Measurements from ENCODE around the gene CAP2.

CAP2 gene, protein sequence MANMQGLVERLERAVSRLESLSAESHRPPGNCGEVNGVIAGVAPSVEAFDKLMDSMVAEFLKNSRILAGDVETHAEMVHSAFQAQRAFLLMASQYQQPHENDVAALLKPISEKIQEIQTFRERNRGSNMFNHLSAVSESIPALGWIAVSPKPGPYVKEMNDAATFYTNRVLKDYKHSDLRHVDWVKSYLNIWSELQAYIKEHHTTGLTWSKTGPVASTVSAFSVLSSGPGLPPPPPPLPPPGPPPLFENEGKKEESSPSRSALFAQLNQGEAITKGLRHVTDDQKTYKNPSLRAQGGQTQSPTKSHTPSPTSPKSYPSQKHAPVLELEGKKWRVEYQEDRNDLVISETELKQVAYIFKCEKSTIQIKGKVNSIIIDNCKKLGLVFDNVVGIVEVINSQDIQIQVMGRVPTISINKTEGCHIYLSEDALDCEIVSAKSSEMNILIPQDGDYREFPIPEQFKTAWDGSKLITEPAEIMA

DNA sequence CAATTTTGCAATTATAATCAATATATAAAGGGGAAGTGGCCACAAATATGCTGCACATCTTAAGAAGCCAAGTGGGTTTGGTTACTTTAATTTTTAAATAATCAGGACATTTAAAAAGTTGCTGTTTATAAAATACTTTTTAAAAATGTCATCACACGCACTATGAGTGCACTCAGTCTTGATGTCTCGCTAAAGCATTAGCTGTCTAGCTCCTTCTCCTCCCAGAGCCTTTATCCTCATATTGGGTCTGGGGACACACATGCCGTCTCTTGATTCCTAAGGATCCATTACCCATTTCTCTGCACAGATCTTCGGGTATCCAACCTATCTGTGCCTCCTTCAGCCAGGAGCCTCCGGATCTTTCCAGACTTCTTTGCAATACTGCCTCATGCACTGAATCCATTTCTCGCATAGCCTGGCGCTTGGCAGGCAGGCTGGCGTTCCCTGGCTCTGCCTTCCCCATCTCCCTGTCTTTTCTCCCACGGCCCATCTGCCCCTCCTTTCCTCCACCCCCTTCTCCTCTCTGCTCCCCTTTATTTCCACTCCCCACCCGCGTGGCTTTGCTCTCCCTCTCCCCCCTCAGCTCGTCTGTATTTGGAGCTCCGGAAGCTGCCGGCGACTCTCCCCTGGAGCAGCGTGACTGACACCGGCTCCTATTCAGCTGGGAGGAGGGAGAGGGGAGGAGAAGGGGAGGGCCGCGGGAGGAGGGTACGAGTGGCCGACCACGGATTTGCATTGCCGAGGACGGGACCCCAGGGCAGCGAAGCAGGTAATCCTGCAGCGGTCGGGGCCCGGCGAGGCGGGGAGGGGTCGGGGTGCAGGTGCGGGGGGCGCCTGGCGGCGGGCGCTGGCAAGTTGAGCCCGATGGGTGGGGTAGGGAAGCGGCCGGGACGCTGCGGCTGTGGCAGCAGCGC, at the start of gene CAP2:
Gene CAP2, plus strand, starts transcription at position 618 of the 914 bp plus-strand sequence. CDS start 27,961 bp downstream, outside the sequence.
- DNase-seq, result no peak

DNA sequence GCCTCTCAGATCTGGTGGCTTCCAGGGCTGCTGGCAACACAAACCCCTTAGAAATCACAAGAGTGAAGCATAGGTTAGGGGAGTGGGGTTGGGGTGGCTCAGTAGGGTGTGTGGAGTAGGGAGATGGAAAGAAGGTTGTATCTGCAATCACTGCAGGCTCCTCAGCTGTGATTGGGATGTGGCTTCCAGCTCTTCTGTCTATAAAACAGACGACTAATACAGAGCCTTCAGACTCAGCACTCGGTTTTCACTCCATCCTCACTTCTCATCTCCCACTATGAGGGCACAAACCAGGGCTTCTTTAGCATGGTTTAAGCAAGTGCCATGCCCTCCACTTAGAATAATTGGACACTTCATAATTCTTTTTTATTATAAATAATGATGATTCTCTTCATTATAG, 46.4 kb upstream of the CAP2 start:
- DNase-seq, result no peak

DNA sequence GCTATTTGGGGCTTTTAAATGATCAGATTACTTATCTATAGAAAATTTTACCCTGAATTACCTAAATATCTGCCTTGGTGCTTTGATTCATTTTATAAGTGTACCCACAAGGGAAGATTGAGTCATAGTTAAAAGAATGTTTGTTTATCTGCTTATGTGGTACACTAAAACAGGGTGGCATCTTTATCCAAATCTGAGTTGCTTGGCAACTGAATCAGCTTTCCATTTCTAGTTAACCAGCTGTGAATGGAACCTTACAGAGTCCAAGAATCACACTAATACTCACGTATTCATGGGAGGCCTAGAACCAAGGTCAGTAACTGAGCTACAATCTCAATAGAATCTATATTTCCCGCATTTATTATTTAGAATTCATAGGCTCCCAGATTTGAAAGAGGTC, 44.0 kb upstream of the CAP2 start:
- DNase-seq, result no peak

DNA sequence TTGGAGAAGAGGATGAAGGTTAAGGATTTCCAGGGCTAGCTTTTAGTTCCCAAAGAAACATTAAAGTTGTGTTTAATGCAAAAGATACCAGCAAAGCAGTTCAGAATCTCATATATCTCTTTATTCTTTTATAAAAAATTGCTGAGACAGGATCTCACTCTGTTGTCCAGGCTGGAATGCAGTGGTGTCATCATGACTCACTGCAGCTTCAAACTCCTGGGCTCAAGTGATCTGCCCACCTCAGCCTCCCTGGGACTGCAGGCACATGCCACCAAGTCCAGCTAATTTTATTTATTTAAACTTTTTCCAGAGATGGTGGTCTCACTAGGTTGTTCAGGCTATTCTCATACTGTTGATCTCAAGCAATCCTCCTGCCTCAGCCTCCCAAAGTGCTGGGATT, 41.1 kb upstream of the CAP2 start:
- no peak for DNase-seq

DNA sequence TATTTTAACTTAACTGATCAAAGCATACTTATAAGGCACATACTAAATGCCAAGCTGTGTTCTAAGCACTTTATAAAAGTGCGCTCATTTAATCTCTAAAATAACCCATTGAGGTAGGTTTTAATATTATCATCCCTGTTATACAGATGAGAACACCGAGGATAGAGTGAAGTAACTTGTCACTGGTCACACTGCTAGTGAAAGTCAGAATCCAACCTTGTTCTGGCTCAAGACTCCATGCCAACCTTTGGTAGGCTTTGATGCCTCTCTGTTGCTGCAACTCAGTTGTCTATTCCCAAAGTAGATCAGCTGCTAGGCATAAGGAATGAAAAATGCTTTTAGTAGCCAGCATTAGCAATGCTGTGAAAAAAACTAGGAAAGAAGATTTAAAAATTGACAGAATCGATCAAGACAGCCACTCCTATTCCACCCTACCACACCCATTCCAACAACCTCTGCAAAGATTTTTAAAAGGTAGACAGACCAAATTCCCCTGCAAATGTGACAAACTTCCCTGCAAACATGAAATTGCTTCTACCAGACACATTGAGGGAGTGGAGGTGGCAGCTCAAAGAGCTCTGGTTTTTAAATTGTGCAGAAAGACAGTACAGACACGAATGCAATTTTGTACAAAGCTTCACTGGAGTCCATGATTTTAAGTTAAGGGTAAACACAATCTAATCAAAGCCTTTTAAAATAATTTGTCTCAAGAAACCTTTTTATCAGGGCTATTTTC, 39.8 kb upstream of the CAP2 start:
- DNase-seq, result no peak

DNA sequence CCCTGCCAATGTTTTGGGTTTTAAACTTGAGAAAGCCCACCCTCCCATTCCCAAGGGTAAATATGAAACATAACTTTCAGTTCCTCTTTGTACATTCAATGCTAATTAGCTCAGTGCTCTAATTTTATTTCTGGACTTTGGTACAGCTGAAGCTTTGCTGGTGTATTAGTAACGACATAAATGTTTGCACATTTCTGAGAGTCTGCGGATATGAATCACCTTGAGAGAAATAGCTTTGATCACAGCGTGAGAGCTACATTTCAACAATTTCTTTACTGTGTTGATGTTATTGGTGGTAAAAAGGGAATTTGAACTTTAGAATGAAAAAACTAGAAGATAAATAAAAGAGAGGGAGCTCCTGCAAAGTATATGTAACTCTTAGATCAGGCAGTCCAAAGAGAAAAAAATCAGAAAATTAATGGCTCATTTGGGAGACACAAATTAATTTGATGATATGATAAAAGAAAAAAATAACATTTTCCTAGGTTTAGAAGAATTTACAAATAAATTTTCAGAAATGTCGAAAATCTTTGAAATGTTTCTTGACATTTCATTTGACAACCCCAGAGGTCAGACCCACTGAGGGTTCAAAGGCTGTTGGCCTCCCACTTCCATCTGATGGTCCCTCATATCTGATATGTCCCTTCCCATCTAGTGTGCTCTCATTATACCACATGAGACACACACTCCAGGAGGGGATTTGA, 38.5 kb upstream of the CAP2 start:
- no peak for DNase-seq

DNA sequence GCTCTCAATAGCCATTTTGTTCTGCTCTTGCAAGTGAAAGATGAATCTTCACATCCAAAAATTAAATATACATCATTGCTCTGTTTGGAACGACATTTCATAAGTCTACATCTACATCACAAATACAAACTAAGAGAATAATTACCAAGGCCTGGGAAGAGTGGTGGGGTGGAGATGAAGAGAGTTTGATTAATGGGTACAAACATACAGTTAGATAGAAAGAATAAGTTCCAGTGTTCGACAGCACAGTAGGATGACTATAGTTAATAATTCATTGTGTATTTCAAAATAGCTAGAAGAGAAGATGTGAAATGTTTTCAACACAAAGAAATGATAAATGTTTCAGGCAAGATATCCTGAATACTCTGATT, 38.0 kb upstream of the CAP2 start:
- no peak for DNase-seq

DNA sequence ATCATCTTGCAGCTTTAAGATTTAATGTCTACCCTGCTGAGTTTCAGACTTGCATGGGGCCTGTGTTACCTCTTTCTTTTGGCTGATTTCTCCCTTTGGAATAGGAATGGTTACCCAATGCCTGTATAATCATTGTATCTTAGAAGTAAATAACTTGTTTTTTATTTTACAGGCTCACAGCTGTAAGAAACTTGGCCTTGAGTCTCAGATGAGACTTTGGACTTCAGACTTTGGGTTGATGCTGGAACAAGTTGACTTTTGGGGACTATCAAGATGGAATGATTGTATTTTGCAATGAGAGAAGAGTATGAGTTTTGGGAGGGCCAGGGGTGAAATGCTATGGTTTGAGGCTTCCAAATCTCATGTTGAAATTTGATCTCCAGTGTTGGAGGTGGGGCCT, 34.9 kb upstream of the CAP2 start:
- DNase-seq, result no peak

DNA sequence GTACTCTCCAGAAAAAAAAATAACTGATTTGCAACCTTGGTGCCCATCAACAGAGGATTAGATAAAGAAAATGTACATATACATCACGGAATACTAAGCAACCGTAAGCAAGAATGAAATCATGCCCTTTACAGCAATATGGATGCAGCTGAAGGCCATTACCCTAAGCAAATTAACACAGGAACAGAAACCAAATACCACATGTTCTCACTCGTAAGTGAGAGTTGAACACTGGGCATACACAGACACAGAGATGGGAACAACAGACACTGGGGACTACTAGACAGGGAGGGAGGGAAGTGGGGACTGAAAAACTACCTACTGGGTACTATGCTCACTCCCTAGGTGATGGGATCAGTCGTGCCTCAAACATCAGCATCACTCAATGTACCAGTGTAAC, 32.8 kb upstream of the CAP2 start:
- DNase-seq, result no peak

DNA sequence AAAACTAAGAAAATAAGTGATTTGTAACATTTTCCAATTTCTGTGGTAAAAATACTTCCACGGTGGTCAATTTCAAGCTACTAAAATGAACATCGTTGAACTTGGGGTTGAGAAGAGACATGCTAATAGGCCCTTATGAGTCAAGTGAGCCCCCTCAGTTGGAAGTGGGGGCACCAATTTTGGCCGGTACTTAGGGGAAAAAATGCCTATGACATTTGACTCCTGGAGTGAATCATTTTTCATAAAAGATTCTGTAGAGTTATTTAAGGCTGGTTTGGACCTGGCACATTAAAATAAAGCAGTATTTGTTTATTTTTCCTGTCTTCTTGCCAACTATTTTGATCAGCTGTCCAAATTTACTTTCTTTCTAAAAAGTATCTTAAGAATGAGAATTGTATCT, 32.4 kb upstream of the CAP2 start:
- DNase-seq, result no peak

DNA sequence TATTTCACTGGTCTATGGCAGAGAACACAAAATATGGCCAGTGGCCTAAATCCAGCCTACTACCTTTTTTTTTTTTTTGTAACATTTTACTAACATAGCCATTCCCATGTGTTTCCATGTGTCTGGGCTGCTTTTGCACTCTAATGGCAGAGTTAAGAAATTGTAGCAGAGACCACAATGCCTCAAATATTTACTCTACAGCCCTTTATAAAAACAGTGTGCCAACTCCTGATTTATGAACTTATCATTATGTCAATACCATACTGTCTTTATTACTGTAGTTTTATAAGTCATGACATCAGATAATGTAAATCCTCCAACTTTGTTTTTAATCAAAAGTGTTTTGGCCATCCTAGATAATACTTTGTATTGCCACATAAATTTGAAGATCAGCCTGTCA, 27.4 kb upstream of the CAP2 start:
- no peak for DNase-seq

DNA sequence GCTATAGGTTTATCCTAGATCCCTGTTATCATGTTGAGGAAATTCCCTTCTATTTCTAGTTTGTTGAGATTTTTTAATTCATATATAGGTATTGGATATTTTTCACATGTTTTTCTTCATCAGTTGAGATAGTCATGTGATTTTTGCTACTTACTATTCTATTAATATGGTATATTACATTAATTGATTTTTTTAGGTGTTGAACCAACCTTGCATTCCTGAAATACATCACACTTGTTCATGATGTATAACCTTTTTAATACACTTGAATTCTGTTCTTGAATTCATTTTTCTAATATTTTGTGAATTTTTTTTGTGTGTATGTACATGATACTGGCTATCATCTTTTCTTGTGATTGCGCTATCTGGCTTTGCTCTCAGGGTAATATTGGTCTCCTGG, 25.5 kb upstream of the CAP2 start:
- no peak for DNase-seq

DNA sequence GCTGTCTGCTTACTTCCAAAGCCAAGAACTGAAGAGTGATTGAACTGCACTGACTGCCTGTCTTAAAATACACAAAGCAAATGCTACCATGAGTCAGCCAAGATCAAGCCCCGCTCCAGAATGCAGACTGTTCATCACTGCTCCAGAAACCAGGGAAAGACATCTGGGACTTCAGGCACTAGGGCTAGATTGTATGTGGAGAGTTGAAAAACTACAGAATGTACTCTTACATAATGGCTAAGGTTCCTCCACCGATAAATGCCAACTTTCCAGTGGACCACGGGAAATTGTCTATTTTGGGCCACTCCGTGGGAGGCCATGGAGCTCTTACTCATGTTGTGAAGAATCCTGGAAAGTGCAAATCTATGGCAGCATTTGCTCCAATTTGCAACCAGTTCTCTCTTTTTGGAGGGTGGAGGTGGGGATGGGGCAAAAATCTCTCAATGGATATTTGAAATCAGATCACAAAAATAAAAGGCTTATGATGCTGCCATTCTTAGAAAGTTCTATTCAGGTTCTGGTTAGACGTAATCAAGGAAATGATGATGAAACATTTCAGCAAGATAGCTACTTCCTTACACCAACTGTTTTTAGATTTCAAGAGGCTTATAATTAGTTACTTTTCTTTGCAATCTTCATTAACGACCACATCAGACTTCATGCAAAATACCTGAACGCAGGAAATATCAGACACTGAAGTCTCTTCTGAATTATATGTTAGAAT, 11.8 kb upstream of the CAP2 start:
- DNase-seq, result no peak

DNA sequence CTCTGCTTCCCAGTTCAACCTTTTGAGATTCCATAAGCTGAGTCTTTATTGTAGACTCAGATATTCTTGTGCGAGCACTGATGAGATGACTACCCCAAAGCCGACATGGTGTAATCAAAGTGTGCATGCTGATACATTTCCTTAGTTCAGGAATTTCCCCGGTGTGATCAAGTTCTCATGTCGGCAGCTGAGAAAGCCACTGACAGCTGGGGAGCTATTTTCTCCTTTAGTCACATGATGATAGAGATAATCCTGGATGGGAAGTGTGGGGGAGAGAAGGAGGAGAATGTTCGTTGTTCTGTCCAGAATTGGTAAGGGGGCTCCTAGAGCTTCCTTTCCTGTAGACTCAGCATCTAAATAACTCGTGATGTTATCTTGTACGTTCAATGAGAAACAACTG, 7.7 kb upstream of the CAP2 start:
- no peak for DNase-seq

DNA sequence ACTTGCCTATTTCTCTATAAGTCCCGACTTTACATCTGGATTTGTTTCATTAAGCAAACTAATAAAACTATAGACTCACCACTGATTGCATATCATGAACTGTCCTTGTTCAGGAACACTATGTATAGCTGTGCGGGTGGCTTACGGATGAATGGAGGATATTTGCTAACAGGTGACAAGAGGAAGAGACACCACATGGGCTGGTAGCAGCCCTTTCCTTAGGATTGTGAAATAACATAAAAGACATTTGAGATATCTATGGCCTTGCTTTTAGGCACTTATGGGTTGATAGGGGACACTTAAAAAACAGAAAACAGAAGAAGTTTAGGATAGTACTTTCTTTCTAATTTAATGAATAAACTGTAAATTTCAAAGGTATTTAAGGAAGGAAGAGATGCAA, 5.0 kb upstream of the CAP2 start:
- no peak for DNase-seq

DNA sequence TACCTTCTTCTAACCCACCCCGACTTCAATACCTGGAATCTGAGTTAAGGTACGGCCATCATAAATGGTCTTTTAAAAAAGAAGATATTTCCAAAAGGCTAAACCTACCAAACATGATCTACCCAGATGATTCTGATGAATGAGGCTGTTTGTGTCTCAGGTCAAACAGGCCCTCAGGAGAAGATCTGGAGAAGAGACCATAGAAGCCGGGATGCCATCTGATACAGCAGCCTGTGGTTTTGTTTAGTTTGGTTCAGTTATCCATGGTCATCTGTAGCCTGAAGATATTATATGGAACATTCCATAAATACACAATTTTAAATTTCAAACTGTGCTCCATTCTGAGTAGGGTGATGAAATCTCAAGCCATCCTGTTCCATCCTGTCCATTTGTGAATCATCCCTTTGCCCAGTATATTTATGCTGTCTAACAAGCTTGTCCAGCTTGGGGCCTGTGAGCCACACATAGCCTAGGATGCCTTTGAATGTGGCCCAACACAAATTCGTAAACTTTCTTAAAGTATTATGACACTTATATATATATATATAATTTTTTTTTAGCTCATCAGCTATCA, 4.0 kb upstream of the CAP2 start:
- no peak for DNase-seq

DNA sequence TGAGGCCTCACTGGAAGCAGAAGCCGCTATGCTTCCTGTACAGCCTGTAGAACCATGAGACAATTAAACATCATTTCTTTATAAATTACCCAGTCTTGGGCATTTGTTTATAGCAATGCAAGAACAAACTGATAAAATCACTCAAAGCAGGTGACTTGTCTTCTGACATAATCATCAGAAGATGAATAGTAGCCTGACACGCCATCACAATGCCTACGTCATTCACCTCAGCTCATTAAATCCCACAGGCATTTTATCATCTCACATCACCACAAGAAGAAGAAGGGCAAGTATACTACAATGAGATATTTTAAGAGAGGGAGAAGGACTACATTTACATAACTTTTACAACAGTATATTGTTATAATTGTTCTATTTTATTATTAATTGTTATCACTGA, 3.1 kb upstream of the CAP2 start:
- no peak for DNase-seq

DNA sequence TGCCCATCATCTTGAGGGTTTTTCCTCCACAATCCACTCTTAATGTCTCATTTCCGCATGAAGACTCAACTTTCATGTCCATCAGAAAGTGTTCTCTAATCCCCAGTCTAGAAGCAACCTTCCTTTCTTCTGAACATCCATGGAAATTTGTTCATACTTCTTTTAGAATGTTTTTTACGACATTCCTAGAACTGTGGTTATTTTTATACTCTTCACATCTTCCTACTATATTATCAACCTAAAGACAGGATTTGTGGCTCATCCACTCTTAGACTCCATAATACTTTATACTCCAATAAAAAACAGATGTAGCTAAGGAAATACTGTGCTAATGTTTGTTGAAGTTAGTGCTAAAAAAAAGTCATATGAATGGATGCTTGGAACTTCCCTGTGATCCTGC, 1.4 kb upstream of the CAP2 start:
- DNase-seq, result no peak

DNA sequence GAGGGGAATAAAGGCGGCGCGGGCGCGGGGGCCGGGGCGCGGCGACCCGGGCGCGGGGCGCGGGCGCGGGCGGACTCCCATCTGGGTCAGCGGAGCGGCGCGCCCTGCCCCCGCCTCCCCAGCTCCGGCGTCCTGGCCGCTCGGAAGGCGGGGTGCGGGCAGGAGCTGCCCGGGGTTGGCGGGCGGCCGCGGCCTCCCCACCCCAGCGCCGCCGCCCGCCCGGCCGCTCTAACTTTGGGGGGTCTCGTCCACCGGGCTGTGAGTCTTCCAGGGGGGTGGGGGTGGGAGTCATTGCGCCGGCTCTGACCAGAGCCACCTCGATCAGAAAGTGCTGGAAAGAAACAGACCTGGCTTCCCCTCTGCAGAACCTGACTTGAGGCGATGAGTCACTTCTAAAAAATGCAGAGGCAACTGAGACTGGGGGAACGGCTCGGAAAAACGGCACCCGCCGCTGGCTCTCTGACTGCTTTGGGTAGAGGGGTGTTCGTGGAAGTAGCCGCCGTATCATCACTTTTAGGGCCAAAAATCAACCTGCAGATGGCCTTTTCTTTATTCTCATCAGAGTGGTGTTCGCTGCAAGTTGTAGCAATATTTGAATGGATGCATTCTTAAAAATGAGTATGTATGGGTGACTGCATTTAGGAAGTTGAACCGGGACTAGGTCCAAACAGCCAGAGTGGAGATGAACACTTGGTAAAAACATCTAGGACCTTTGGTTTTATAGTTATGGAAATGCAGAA, 667 bp downstream of the CAP2 start:
- no peak for DNase-seq

DNA sequence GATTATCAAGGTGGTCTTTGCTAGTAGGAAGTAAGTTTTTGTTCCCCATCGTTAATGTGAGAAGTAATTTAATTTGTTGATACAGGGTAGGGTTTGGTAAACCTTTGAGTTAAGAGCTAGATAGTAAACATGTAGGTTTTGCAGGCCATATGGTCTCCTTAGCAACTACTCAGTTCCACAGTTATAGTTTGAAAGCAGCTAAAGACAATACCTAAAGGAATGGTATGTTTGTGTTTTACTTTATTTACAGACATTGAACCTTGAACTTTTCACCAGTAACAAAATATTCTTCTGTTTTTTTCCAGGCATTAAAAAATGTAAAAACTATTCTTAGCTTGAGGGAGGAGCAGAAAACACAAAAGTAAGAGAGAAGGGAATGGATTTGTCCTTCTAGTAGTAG, 1.7 kb downstream of the CAP2 start:
- DNase-seq, result no peak

DNA sequence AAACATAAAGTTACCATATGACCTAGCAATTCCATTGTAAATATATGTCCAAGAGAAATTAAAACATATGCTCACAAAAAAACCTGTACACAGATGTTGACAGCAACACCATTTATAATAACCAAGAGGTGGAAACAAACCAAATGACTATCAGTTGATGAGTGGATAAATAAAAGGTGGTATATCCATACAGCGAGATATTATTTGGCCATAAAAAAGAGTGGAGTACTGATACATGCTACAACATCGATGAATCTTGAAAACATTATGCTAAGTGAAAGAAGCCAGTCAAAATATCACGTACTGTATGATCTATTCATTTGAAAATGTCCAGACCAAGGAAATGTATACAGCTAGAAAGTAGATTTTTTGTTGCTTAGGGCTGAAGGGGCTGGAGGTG, 2.9 kb downstream of the CAP2 start:
- no peak for DNase-seq
